ENCODE data around the gene FBN2. TPM values are rescaled to one million over a fixed set of nuclear protein-coding genes. Genes with fewer than 3 reads are reported as not detected.

FBN2 gene
- total RNA-seq, 4 donors from 2014 or later: 0.04 to 0.39 (median 0.15) TPM; not detected in 1

DNA sequence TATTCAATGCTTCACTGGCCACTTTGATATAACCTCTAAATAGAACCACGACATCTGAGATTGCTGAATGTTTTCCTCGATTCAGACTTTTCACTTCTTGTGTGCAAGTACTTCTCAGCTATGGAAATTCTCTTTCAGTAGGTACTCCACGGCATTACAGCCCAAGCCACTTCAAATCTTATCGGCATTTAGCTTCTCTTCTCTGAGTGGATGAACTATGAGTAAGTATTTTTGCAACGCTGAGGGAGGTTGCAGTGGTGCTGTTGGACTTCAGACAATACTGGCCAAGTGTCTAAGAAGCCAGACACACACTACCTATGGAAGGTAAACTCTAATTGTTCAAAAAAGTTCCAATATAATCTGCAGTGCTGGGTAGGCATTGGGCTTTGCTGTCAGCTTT is 60.1 kb downstream of the FBN2 start:
- no peak for TF ChIP-seq POLR2A (IDR thresholded peaks at IDR 0.05)
- TF ChIP-seq, protein P1, sequence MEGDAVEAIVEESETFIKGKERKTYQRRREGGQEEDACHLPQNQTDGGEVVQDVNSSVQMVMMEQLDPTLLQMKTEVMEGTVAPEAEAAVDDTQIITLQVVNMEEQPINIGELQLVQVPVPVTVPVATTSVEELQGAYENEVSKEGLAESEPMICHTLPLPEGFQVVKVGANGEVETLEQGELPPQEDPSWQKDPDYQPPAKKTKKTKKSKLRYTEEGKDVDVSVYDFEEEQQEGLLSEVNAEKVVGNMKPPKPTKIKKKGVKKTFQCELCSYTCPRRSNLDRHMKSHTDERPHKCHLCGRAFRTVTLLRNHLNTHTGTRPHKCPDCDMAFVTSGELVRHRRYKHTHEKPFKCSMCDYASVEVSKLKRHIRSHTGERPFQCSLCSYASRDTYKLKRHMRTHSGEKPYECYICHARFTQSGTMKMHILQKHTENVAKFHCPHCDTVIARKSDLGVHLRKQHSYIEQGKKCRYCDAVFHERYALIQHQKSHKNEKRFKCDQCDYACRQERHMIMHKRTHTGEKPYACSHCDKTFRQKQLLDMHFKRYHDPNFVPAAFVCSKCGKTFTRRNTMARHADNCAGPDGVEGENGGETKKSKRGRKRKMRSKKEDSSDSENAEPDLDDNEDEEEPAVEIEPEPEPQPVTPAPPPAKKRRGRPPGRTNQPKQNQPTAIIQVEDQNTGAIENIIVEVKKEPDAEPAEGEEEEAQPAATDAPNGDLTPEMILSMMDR (IDR thresholded peaks at IDR 0.05): no peak
- no peak overlapping the region for H3K4me3 ChIP-seq (ENCODE audit: low read depth, poor library complexity, severe bottlenecking)
- 94 to 95% methylated on average over 5 of the region's 5 CpGs for WGBS, 2 donors
- DNase-seq (ENCODE audit: low spot score in 2 of 2): no peak
- intact Hi-C loops (cut with DNase I; ENCODE audit: low total_unique reads): no loop called here

DNA sequence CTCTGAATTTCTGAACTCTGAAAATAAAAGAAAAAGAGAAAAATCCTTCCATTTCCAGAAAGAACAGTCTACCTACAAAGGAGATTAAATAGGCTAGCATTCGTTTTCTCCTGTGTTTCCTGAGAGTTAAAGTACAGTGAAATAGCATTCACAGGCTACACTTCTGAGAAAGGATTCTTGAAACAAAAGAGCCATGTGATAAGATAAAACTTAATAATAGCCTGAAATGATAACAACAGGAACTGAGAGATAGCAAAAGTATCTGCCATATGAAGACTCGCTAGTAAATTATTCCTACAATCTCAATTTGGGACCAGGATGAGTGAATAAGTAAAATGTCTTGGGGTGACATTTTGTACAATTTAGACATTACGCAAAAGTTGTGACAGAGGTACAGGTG is 62.4 kb downstream of the FBN2 start:
- intact Hi-C loops (cut with DNase I; ENCODE audit: low total_unique reads): no loop called here
- 89 to 90% methylated on average over 3 of the region's 3 CpGs for WGBS, 2 donors
- TF ChIP-seq, protein P1 (IDR thresholded peaks at IDR 0.05): no peak
- no peak for TF ChIP-seq POLR2A (IDR thresholded peaks at IDR 0.05)
- no peak for DNase-seq (ENCODE audit: low spot score in 2 of 2)
- H3K4me3 ChIP-seq (ENCODE audit: low read depth, poor library complexity, severe bottlenecking): no peak overlapping the region

DNA sequence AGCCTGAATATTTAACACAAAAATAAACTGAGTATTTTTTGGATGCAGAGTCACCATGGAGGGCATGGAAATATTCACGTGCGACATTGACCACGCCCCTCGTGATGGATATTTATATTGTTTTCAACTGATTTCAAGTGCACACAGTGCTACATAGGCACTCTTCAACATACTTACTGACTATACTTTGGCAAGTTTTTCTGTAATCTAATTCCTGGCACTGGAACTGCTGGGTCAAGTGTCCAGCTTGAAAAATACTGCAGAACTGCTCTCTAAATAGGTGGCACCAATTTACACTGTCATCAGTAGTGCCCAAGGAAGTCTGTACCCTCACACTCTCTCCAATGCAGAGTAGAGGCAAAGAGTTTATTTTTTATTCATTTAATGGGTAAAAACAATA is 65.1 kb downstream of the FBN2 start:
- DNase-seq (ENCODE audit: low spot score in 2 of 2): no peak
- WGBS, 2 donors: 90 to 94% methylated on average over 4 of the region's 4 CpGs

DNA sequence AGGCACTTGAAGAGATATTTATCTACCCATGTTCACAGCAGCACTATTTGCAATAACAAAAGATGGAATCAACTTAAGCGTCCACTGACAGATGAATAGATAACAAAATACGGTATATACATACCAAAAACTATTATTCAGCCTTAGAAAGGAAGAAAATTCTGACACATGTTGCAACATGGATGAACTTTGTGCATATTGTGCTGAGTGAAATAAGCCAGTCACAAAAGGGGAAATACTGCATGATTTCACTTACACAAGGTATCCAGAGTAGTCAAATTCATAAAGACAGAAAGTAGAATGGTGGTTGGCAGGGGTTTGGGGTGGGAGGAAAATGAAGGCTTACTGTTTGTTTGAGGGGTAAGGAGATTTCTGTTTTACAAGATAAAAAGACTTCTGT is 66.0 kb downstream of the FBN2 start:
- intact Hi-C loops (cut with DNase I; ENCODE audit: low total_unique reads): no loop called here
- 77 to 78% methylated on average over 2 of the region's 2 CpGs for whole genome bisulfite sequencing, 2 donors
- TF ChIP-seq POLR2A (IDR thresholded peaks at IDR 0.05): no peak
- TF ChIP-seq, protein P1 (IDR thresholded peaks at IDR 0.05): no peak
- no peak overlapping the region for H3K4me3 ChIP-seq (ENCODE audit: low read depth, poor library complexity, severe bottlenecking)
- no peak for DNase-seq (ENCODE audit: low spot score in 2 of 2)

More for the DNA sequence above, 65.1 kb downstream of the FBN2 start:
- H3K4me3 ChIP-seq (ENCODE audit: low read depth, poor library complexity, severe bottlenecking): no peak overlapping the region
- no peak for TF ChIP-seq POLR2A (IDR thresholded peaks at IDR 0.05)
- TF ChIP-seq, protein P1 (IDR thresholded peaks at IDR 0.05): no peak
- intact Hi-C loops (cut with DNase I; ENCODE audit: low total_unique reads): no loop called here

DNA sequence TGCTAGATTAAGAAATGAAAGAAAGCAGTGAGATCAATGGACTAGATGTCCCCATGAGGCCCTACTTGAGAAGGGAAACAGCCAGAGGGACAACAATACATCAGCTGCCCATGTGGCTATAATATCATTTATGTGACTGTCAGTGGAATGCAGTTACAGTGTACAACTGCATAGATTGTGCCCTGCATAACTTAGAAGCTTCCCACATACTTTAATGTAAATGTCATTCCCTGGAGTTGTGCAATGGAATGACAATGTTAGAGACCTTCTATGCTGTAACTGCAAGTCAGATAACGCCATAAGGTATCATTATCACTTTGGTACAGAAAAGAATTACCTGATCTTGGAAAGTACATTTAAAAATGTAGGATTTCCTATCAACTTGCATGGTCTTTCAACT is 67.4 kb downstream of the FBN2 start:
- WGBS, 2 donors: 86 to 87% methylated on average over 1 of the region's 1 CpG

DNA sequence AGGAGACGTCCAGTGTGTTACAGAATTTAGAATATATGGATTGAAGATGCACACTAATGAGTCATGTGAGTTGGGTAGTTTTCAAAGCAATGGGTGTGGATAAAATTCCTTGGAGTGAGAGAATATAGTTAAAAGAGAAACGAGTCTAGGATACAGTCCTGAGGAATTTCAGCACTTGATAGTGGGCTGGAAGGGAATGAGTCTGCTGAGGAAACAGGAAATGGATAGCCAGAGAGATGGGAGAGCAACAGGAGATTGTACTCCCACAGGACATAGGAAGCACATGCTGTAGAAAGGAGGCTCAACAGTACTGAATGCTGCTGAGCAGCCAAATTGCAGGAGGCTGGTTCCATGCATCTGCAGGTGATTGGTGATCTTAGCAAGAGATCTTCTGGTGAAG is 68.1 kb downstream of the FBN2 start:
- TF ChIP-seq, protein P1 (IDR thresholded peaks at IDR 0.05): no peak
- TF ChIP-seq POLR2A (IDR thresholded peaks at IDR 0.05): no peak
- intact Hi-C loops (cut with DNase I; ENCODE audit: low total_unique reads): no loop called here
- no peak overlapping the region for H3K4me3 ChIP-seq (ENCODE audit: low read depth, poor library complexity, severe bottlenecking)
- 42 to 49% methylated on average over 2 of the region's 2 CpGs for WGBS, 2 donors
- DNase-seq (ENCODE audit: low spot score in 2 of 2): no peak

More for the DNA sequence above, 67.4 kb downstream of the FBN2 start:
- DNase-seq (ENCODE audit: low spot score in 2 of 2): no peak
- intact Hi-C loops (cut with DNase I; ENCODE audit: low total_unique reads): no loop called here
- H3K4me3 ChIP-seq (ENCODE audit: low read depth, poor library complexity, severe bottlenecking): no peak overlapping the region
- TF ChIP-seq, protein P1 (IDR thresholded peaks at IDR 0.05): no peak
- no peak for TF ChIP-seq POLR2A (IDR thresholded peaks at IDR 0.05)

Data from lower leg skin (tissue), 4 donors.